Osteocyte (in vitro differentiated cells): ENCODE measurements around the gene DGKQ. TPM values are rescaled to one million over a fixed set of nuclear protein-coding genes. Genes with fewer than 3 reads are reported as not detected.

Experiments used
- DNase-seq: peaks from one replicate; pipeline ENCODE4 v3.0.0; 2021; ENCODE audit warnings: mixed read lengths; ENCODE audit not compliant: unreplicated experiment; ENCODE audit errors: extremely low spot score
- H3K27ac Mint-ChIP-seq: one replicate; pipeline ENCODE4 v1.8.0; 2021; ENCODE audit warnings: mild to moderate bottlenecking, mixed read lengths; ENCODE audit not compliant: unreplicated experiment
- H3K27me3 Mint-ChIP-seq: one replicate; pipeline ENCODE4 v1.8.0; 2021; ENCODE audit warnings: mixed read lengths; ENCODE audit not compliant: unreplicated experiment
- H3K36me3 Mint-ChIP-seq: one replicate; pipeline ENCODE4 v1.8.0; 2021; ENCODE audit warnings: mixed read lengths; ENCODE audit not compliant: unreplicated experiment
- H3K4me1 Mint-ChIP-seq: one replicate; pipeline ENCODE4 v1.8.0; 2021; ENCODE audit warnings: mixed read lengths; ENCODE audit not compliant: unreplicated experiment
- H3K4me3 Mint-ChIP-seq: one replicate; pipeline ENCODE4 v1.8.0; 2021; ENCODE audit warnings: mild to moderate bottlenecking, moderate library complexity, mixed read lengths; ENCODE audit not compliant: unreplicated experiment
- H3K9me3 Mint-ChIP-seq: one replicate; pipeline ENCODE4 v1.8.0; 2021; ENCODE audit warnings: mixed read lengths; ENCODE audit not compliant: unreplicated experiment
- CTCF ChIP-seq: fragments of 200-600 bp; sonication (generic); IDR thresholded peaks from 2 replicates; pipeline ENCODE4 v1.5.0; 2021; ENCODE audit warnings: antibody characterized with exemption, mild to moderate bottlenecking, moderate library complexity
- total RNA-seq: library from RNA; stranded (reverse); gene quantifications from 2 replicates; pipeline ENCODE4 v1.2.1, GENCODE V29; 2021

The DGKQ gene
- total RNA-seq, 1 donor from 2014 or later, result 18.5 TPM

- no peak overlapping the region for H3K27ac Mint-ChIP-seq
- H3K27me3 Mint-ChIP-seq, result no peaks in the 10 kb centered on the region
- no peak for DNase-seq
- no peaks in the 10 kb centered on the region for H3K9me3 Mint-ChIP-seq
- TF ChIP-seq CTCF, result no peak
- H3K36me3 Mint-ChIP-seq, result no peaks in the 10 kb centered on the region
- no peak overlapping the region for H3K4me3 Mint-ChIP-seq
- H3K4me1 Mint-ChIP-seq, result peaks cover 11% of the 10 kb centered on the region
Measured at GRCh38 chr4:974668-975067, 1.3 kb upstream of the DGKQ start.

GRCh38 chr4:972651-973424 lies 531 bp downstream of the DGKQ start:
- TF ChIP-seq CTCF, result no peak
- H3K36me3 Mint-ChIP-seq, result no peaks in the 10 kb centered on the region
- no peaks in the 10 kb centered on the region for H3K27me3 Mint-ChIP-seq
- H3K4me3 Mint-ChIP-seq, result peak overlapping the region; percentile 67
- peaks cover 7% of the 10 kb centered on the region for H3K4me1 Mint-ChIP-seq
- H3K27ac Mint-ChIP-seq, result no peak overlapping the region
- no peak for DNase-seq
- no peaks in the 10 kb centered on the region for H3K9me3 Mint-ChIP-seq

- DNase-seq, result no peak
- Mint-ChIP-seq H3K27me3 (no peaks in the 10 kb centered on the region), H3K27ac (no peak overlapping the region), H3K4me1 (peaks cover 7% of the 10 kb centered on the region), H3K36me3 (no peaks in the 10 kb centered on the region), H3K4me3 (peak overlapping the region; percentile 67), H3K9me3 (no peaks in the 10 kb centered on the region)
- no peak for TF ChIP-seq CTCF
Measured at GRCh38 chr4:971666-972500, 1.5 kb downstream of the DGKQ start.

GRCh38 chr4:970854-971520 lies 2.4 kb downstream of the DGKQ start:
- H3K9me3 Mint-ChIP-seq, result no peaks in the 10 kb centered on the region
- DNase-seq, result no peak
- H3K27me3 Mint-ChIP-seq, result no peaks in the 10 kb centered on the region
- no peak overlapping the region for H3K27ac Mint-ChIP-seq
- TF ChIP-seq CTCF, result no peak
- H3K4me1 Mint-ChIP-seq, result peaks cover 7% of the 10 kb centered on the region
- H3K4me3 Mint-ChIP-seq, result peak overlapping the region; percentile 40
- no peaks in the 10 kb centered on the region for H3K36me3 Mint-ChIP-seq
